H1 (cell line): Measurements from ENCODE around the gene HSD17B3. TPM values are rescaled to one million over a fixed set of nuclear protein-coding genes. Genes with fewer than 3 reads are reported as not detected.

Experiments
- CTCF ChIA-PET: fragments of 300-600 bp; sonication (Branson Sonifier 250); formaldehyde crosslinking; loops from one replicate; lab custom pipeline; 2021; ENCODE audit not compliant: partially characterized antibody; lab: Charles Lee
- POLR2A ChIA-PET: fragments of 300-600 bp; sonication (Branson Sonifier 250); formaldehyde crosslinking; loops from one replicate; lab custom pipeline; 2021; ENCODE audit warnings: inconsistent platforms; ENCODE audit not compliant: partially characterized antibody; lab: Charles Lee
- DNase-seq, 2 experiments: peaks; one replicate each; pipeline versions ENCODE4 v3.0.0 to v3.0.0-alpha.2; 2010 to 2022; ENCODE audit warnings: low spot score in 2 of 2, low read depth in 1 of 2, mixed read lengths in 1 of 2
- FAIRE-seq: peaks from 2 replicates; lab custom pipeline; 2011; peaks lifted over from hg19 to GRCh38; lab: Jason Lieb, UNC
- H2AFZ ChIP-seq: 2 replicates; pipeline ENCODE4 v1.8.1; 2012; ENCODE audit warnings: low read length, inconsistent platforms
- H2AK5ac ChIP-seq: 2 replicates; pipeline ENCODE4 v1.6.1; 2013; ENCODE audit warnings: low read depth, low read length
- H2BK120ac ChIP-seq: replicated peaks from 2 replicates; pipeline ENCODE3; 2013; ENCODE audit warnings: low read depth, low read length, inconsistent platforms
- H2BK12ac ChIP-seq: 2 replicates; pipeline ENCODE4 v1.6.1; 2013; ENCODE audit warnings: low read depth, low read length
- H2BK15ac ChIP-seq: 2 replicates; pipeline ENCODE4 v1.6.1; 2013; ENCODE audit warnings: low read length
- H2BK20ac ChIP-seq: 2 replicates; pipeline ENCODE4 v1.6.1; 2013; ENCODE audit warnings: low read length
- H2BK5ac ChIP-seq: 2 replicates; pipeline ENCODE4 v1.6.1; 2013; ENCODE audit warnings: low read depth, low read length
- H3K14ac ChIP-seq: 2 replicates; pipeline ENCODE4 v1.6.1; 2013; ENCODE audit warnings: inconsistent platforms; ENCODE audit not compliant: insufficient read length
- H3K18ac ChIP-seq: 2 replicates; pipeline ENCODE4 v1.6.1; 2013; ENCODE audit warnings: low read length; ENCODE audit errors: extremely low read depth
- H3K23ac ChIP-seq: 2 replicates; pipeline ENCODE4 v1.6.1; 2013; ENCODE audit warnings: inconsistent platforms; ENCODE audit not compliant: insufficient read length
- H3K23me2 ChIP-seq: 2 replicates; pipeline ENCODE4 v1.6.1; 2013; ENCODE audit warnings: low read depth, low read length
- H3K27ac ChIP-seq: 2 replicates; pipeline ENCODE4 v1.6.1; 2011; ENCODE audit warnings: low read depth, low read length, inconsistent platforms
- H3K27me3 ChIP-seq, 4 experiments: replicated peaks in 1 of 4; 1 replicate in 1 of 4; 2 replicates in 3 of 4; pipeline versions ENCODE4 v1.6.1 to v1.8.1; 2011 to 2013; ENCODE audit warnings: low read length in 3 of 4, mild to moderate bottlenecking in 3 of 4, inconsistent platforms in 2 of 4, mixed read lengths in 2 of 4, moderate library complexity in 1 of 4; ENCODE audit not compliant: control insufficient read depth in 3 of 4, insufficient read depth in 3 of 4; ENCODE audit errors: extremely low read depth in 1 of 4
- H3K36me3 ChIP-seq, 4 experiments: 2 replicates each; pipeline versions ENCODE4 v1.6.1 to v1.8.1; 2011 to 2013; ENCODE audit warnings: mild to moderate bottlenecking in 4 of 4, low read length in 3 of 4, moderate library complexity in 2 of 4, control low read depth in 1 of 4, inconsistent platforms in 1 of 4; ENCODE audit not compliant: insufficient read depth in 4 of 4, control insufficient read depth in 2 of 4
- H3K4ac ChIP-seq: replicated peaks from 2 replicates; pipeline ENCODE3; 2013; ENCODE audit warnings: low read length, low read depth, mixed read lengths, inconsistent platforms; ENCODE audit not compliant: insufficient read length
- H3K4me1 ChIP-seq, 4 experiments: replicated peaks in 1 of 4; 1 replicate in 1 of 4; 2 replicates in 3 of 4; pipeline versions ENCODE4 v1.6.1 to v1.8.1; 2011 to 2013; ENCODE audit warnings: low read length in 3 of 4, inconsistent platforms in 2 of 4, mixed read lengths in 1 of 4; ENCODE audit not compliant: insufficient read depth in 4 of 4, control insufficient read depth in 3 of 4
- H3K4me2 ChIP-seq, 2 experiments: 2 replicates each; pipeline versions ENCODE4 v1.6.1 to v1.8.1; 2011 to 2013; ENCODE audit warnings: low read depth in 2 of 2, low read length in 2 of 2, control low read depth in 1 of 2, inconsistent platforms in 1 of 2, mild to moderate bottlenecking in 1 of 2; ENCODE audit not compliant: insufficient read depth in 1 of 2
- H3K4me3 ChIP-seq, 4 experiments: fragments of 200-600, 300-600 bp in 1 of 4; sonication (generic), shearing (Covaris generic), sonication (Bioruptor Twin) in 1 of 4; 2 replicates each; pipeline versions ENCODE4 v1.5.1 to v1.8.1; 2011 to 2016; ENCODE audit warnings: low read length in 4 of 4, low read depth in 3 of 4, control low read depth in 2 of 4, inconsistent platforms in 2 of 4, mild to moderate bottlenecking in 2 of 4, mixed read lengths in 1 of 4, moderate library complexity in 1 of 4; ENCODE audit not compliant: insufficient read depth in 2 of 4; ENCODE audit errors: extremely low read depth in 1 of 4
- H3K56ac ChIP-seq: replicated peaks from 2 replicates; pipeline ENCODE3; 2013; ENCODE audit warnings: low read depth, mild to moderate bottlenecking, mixed read lengths, low read length, inconsistent platforms; ENCODE audit not compliant: insufficient read length
- H3K79me1 ChIP-seq: 2 replicates; pipeline ENCODE4 v1.6.1; 2013; ENCODE audit warnings: low read depth, low read length, control low read depth
- H3K79me2 ChIP-seq, 2 experiments: 2 replicates each; pipeline versions ENCODE4 v1.6.1 to v1.8.1; 2012 to 2013; ENCODE audit warnings: low read length in 2 of 2, mild to moderate bottlenecking in 2 of 2, inconsistent platforms in 1 of 2; ENCODE audit not compliant: insufficient read depth in 2 of 2, control insufficient read depth in 1 of 2
- H3K9ac ChIP-seq, 4 experiments: replicated peaks in 1 of 4; 1 replicate in 1 of 4; 2 replicates in 3 of 4; pipeline versions ENCODE4 v1.6.1 to v1.8.1; 2011 to 2013; ENCODE audit warnings: low read depth in 3 of 4, low read length in 3 of 4, control low read depth in 2 of 4, mild to moderate bottlenecking in 2 of 4, moderate library complexity in 2 of 4, inconsistent platforms in 1 of 4; ENCODE audit errors: extremely low read depth in 1 of 4
- H3K9me3 ChIP-seq, 2 experiments: 2 replicates each; pipeline versions ENCODE4 v1.6.1 to v1.8.1; 2012 to 2013; ENCODE audit warnings: mild to moderate bottlenecking in 2 of 2, moderate library complexity in 2 of 2, control low read depth in 1 of 2, inconsistent platforms in 1 of 2, low read depth in 1 of 2, low read length in 1 of 2, mixed read lengths in 1 of 2; ENCODE audit not compliant: insufficient read depth in 2 of 2
- H4K20me1 ChIP-seq, 2 experiments: replicated peaks in 1 of 2; 2 replicates each; pipeline versions ENCODE3 to v1.8.1; 2011 to 2013; ENCODE audit warnings: inconsistent platforms in 2 of 2, low read length in 2 of 2, mild to moderate bottlenecking in 1 of 2; ENCODE audit not compliant: insufficient read depth in 2 of 2, control insufficient read depth in 1 of 2
- H4K5ac ChIP-seq: 2 replicates; pipeline ENCODE4 v1.6.1; 2013; ENCODE audit warnings: low read length, low read depth, mixed read lengths, inconsistent platforms; ENCODE audit not compliant: insufficient read length
- H4K8ac ChIP-seq: 2 replicates; pipeline ENCODE4 v1.8.0; 2013; ENCODE audit warnings: mild to moderate bottlenecking, moderate library complexity, low read length, inconsistent platforms; ENCODE audit not compliant: insufficient read depth; ENCODE audit errors: extremely low read depth
- H4K91ac ChIP-seq: replicated peaks from 2 replicates; pipeline ENCODE3; 2013; ENCODE audit warnings: low read length, mixed read lengths, inconsistent platforms; ENCODE audit not compliant: insufficient read length
- ATF3 ChIP-seq: IDR thresholded peaks from 2 replicates; pipeline ENCODE4 v1.6.1; 2011; ENCODE audit warnings: low read depth, mild to moderate bottlenecking, low read length; ENCODE audit not compliant: insufficient read depth
- BACH1 ChIP-seq: IDR thresholded peaks from 2 replicates; pipeline ENCODE4 v1.6.1; 2012; ENCODE audit warnings: low read length, improper control_type of control experiment
- GTF2F1 ChIP-seq: IDR thresholded peaks from 2 replicates; pipeline ENCODE4 v1.6.1; 2012; ENCODE audit warnings: low read depth, low read length, improper control_type of control experiment, borderline replicate concordance
- JUND ChIP-seq: IDR thresholded peaks from 2 replicates; pipeline ENCODE4 v1.6.1; 2011; ENCODE audit warnings: mild to moderate bottlenecking, improper control_type of control experiment, low read length
- KDM5A ChIP-seq: fragments of 200-600 bp; IDR thresholded peaks from 2 replicates; pipeline ENCODE4 v1.7.1; 2012; ENCODE audit warnings: mild to moderate bottlenecking, low read length, inconsistent platforms, mixed read lengths
- MAFK ChIP-seq: IDR thresholded peaks from 2 replicates; pipeline ENCODE4 v1.6.1; 2012; ENCODE audit warnings: low read depth, mild to moderate bottlenecking, improper control_type of control experiment, low read length
- NANOG ChIP-seq: IDR thresholded peaks from 2 replicates; pipeline ENCODE4 v1.6.1; 2011; ENCODE audit warnings: low read length, low read depth, mild to moderate bottlenecking, inconsistent platforms; ENCODE audit not compliant: insufficient read depth, poor library complexity, severe bottlenecking
- RBBP5 ChIP-seq: IDR thresholded peaks from 2 replicates; pipeline ENCODE4 v1.7.1; 2012; ENCODE audit warnings: low read depth, mild to moderate bottlenecking, inconsistent platforms, low read length, moderate library complexity, borderline replicate concordance
- WGBS, 2 experiments: shearing (Covaris generic) in 1 of 2; methylation state at CpG; one replicate each; pipeline versions ENCODE4 v1.1.6 to v1.1.7; 2013 to 2015; ENCODE audit warnings: low lambda C conversion rate in 2 of 2, mixed read lengths in 2 of 2, inconsistent platforms in 1 of 2, low coverage in 1 of 2, missing lambda C conversion rate in 1 of 2; ENCODE audit not compliant: insufficient replicate concordance in 2 of 2, insufficient coverage in 1 of 2, insufficient read length in 1 of 2; ENCODE audit errors: extremely low coverage in 1 of 2, missing lambda C conversion rate in 1 of 2; 5-methylcytosine and 5-hydroxymethylcytosine counted together
- polyA plus RNA-seq, 7 experiments: library from polyadenylated mRNA; depleted of rRNA in 3 of 7; stranded (reverse) in 5 of 7; unstranded in 2 of 7; fragments of >200 nt in 5 of 7; fragments of 200-250 nt in 2 of 7; gene quantifications; 1 replicate in 5 of 7; 2 replicates in 1 of 7; 4 replicates in 1 of 7; pipeline versions ENCODE4 v1.2.1 to v1.2.3, GENCODE V29; 2011 to 2013; ENCODE audit warnings: missing spikeins in 2 of 7, mixed read lengths in 2 of 7
- total RNA-seq: library from RNA; stranded (reverse); fragmentation: NEBNext Ultra II Directional; extraction: Animal tissue kit (Norgen Biotek cat#: 25700); gene quantifications from 2 replicates; pipeline ENCODE4 v1.2.1, GENCODE V29; 2021

Gene HSD17B3
- total and polyA plus RNA-seq, 2 of the 8 experiments (the other 6 are each of a cell fraction or from before 2014, with no cell fraction given): not detected

- H3K56ac ChIP-seq: no peak overlapping the region
- no peak overlapping the region for H3K4ac ChIP-seq
- no peaks in the 10 kb centered on the region for H4K20me1 ChIP-seq
- ChIA-PET CTCF (interaction anchor here (0.8 to 1.2 kb wide), 2 partner anchors 9 to 20 kb away, joined by 3 to 5 read pairs; no protein-coding TSS in a partner anchor), POLR2A (interaction anchor here (1.0 kb wide), 1 partner anchor 12 kb away, joined by 3 read pairs; no protein-coding TSS in a partner anchor)
- no peak overlapping the region for H2AK5ac ChIP-seq
- H4K5ac ChIP-seq: no peak overlapping the region
- H3K23ac ChIP-seq: no peak overlapping the region
- H3K79me2 ChIP-seq: no peaks in the 10 kb centered on the region
- H3K18ac ChIP-seq: no peak overlapping the region
- no peak overlapping the region for H2BK15ac ChIP-seq
- no peak overlapping the region for H3K4me2 ChIP-seq
- H2AFZ ChIP-seq: no peak overlapping the region
- no peak overlapping the region for H3K14ac ChIP-seq
- no peak overlapping the region for H3K4me3 ChIP-seq
- FAIRE-seq (no peak), DNase-seq (no peak)
- no peak overlapping the region for H2BK120ac ChIP-seq
- H3K27ac ChIP-seq: no peak overlapping the region
- H3K4me1 ChIP-seq: peaks cover 2 to 10% (median 2%) of the 10 kb centered on the region in 4 experiments; a peak in 5 of 7 replicates
- no peaks in the 10 kb centered on the region for H3K9me3 ChIP-seq
- no peaks in the 10 kb centered on the region for H3K23me2 ChIP-seq
- H3K27me3 ChIP-seq: peaks cover 0 to 2% (median under 1%) of the 10 kb centered on the region in 4 experiments; a peak in 1 of 7 replicates
- no peaks in the 10 kb centered on the region for H3K79me1 ChIP-seq
- H2BK12ac ChIP-seq: no peak overlapping the region
- H2BK5ac ChIP-seq: no peak overlapping the region
- H4K91ac ChIP-seq: no peak overlapping the region
- H4K8ac ChIP-seq: no peak overlapping the region
- H3K36me3 ChIP-seq: no peaks in the 10 kb centered on the region
- no peak overlapping the region for H3K9ac ChIP-seq
- no peak overlapping the region for H2BK20ac ChIP-seq
- WGBS, 2 experiments: 94% methylated on average over 5 of the region's 5 CpGs; no CpG with 5 or more reads in 1 of the 2 experiments
- TF ChIP-seq RBBP5 (no peak), ATF3 (no peak), MAFK (no peak), JUND (no peak), BACH1 (no peak), KDM5A (no peak), NANOG (no peak), GTF2F1 (no peak)
Observed at GRCh38 chr9:96199006-96199405, 103.0 kb downstream of the HSD17B3 start.
